ENCODE data around the gene FAM83B. TPM values are rescaled to one million over a fixed set of nuclear protein-coding genes. Genes with fewer than 3 reads are reported as not detected.

The FAM83B gene, protein sequence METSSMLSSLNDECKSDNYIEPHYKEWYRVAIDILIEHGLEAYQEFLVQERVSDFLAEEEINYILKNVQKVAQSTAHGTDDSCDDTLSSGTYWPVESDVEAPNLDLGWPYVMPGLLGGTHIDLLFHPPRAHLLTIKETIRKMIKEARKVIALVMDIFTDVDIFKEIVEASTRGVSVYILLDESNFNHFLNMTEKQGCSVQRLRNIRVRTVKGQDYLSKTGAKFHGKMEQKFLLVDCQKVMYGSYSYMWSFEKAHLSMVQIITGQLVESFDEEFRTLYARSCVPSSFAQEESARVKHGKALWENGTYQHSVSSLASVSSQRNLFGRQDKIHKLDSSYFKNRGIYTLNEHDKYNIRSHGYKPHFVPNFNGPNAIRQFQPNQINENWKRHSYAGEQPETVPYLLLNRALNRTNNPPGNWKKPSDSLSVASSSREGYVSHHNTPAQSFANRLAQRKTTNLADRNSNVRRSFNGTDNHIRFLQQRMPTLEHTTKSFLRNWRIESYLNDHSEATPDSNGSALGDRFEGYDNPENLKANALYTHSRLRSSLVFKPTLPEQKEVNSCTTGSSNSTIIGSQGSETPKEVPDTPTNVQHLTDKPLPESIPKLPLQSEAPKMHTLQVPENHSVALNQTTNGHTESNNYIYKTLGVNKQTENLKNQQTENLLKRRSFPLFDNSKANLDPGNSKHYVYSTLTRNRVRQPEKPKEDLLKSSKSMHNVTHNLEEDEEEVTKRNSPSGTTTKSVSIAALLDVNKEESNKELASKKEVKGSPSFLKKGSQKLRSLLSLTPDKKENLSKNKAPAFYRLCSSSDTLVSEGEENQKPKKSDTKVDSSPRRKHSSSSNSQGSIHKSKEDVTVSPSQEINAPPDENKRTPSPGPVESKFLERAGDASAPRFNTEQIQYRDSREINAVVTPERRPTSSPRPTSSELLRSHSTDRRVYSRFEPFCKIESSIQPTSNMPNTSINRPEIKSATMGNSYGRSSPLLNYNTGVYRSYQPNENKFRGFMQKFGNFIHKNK
- 0.06 to 0.16 TPM (median 0.08 TPM) in 5 replicates for total RNA-seq (2022; extraction: Qiagen RNA extraction; ENCODE audit: low read depth)

DNA sequence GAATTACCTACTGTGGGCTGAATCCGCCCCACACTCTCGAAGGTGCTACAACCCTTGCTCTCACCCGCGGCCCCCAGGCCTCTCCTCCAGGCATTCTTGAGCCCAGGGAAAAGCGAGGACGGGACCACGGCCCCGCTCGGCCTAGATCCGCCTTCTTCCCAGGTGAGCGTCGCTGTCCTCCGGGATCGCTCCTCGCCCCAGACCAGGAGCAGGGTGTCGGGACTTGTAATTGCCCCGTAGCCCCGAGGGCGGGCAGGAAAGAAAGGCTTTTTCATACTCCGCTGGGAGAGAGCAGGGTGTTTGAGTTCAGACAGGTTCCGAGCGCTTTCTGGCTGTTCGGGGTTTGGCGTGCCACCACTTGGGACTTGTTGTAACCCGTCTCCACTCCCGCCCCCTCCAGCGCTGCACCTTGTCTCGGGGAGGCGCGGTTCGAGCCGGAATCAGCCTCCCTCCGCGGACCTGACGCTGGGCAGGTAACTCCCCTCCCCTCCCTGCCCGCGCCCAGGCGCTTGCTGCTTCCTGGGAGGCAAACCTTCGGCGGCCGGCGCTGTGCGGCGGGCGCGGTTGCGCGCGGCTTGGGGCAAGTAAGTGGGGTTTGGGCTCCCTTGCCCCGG, at the start of gene FAM83B:
FAM83B (plus strand) TSS at position 529 of the 614 bp plus-strand sequence. CDS start 23,476 bp downstream, outside the sequence.

